GM23338 (cell line): ENCODE measurements around the gene CCL21.

ENCODE experiments used
- CREB1 ChIP-seq: fragments of 250-450 bp; sonication (Bioruptor Pico); IDR thresholded peaks from 2 replicates; pipeline ENCODE4 v1.5.0; 2020; ENCODE audit warnings: low read depth, mild to moderate bottlenecking, moderate library complexity
- EZH2 ChIP-seq: fragments of 200-600 bp; sonication (generic); IDR thresholded peaks from one replicate; pipeline ENCODE4 v1.8.0; 2017; ENCODE audit warnings: antibody characterized with exemption, mild to moderate bottlenecking, low read depth; ENCODE audit not compliant: unreplicated experiment
- EZH2phosphoT487 ChIP-seq: fragments of 200-600 bp; sonication (generic); IDR thresholded peaks from one replicate; pipeline ENCODE4 v1.8.1; 2018; ENCODE audit warnings: antibody characterized with exemption; ENCODE audit not compliant: unreplicated experiment
- JUNB ChIP-seq: IDR thresholded peaks from one replicate; pipeline ENCODE4 v1.6.1; 2016; ENCODE audit warnings: antibody characterized with exemption; ENCODE audit not compliant: unreplicated experiment
- POLR2AphosphoS5 ChIP-seq: IDR thresholded peaks from 2 replicates; pipeline ENCODE4 v1.6.1; 2016; ENCODE audit warnings: antibody characterized with exemption, low read depth
- REST ChIP-seq: IDR thresholded peaks from one replicate; pipeline ENCODE4 v1.6.1; 2018; ENCODE audit warnings: antibody characterized with exemption; ENCODE audit not compliant: unreplicated experiment
- ZNF331 ChIP-seq: fragments of 250-450 bp; sonication (Bioruptor Pico); IDR thresholded peaks from 2 replicates; pipeline ENCODE4 v1.5.0; 2020; ENCODE audit warnings: low read depth, mild to moderate bottlenecking, moderate library complexity
- TF ChIP-seq, protein P1 (sequence below), 2 experiments: fragments of 200-600 bp in 1 of 2; sonication (generic) in 1 of 2; conservative IDR thresholded peaks; 2 replicates each; pipeline versions ENCODE4 v1.5.1 to v1.6.1; 2016 to 2017; ENCODE audit warnings: antibody characterized with exemption in 2 of 2, low read depth in 2 of 2, mild to moderate bottlenecking in 2 of 2, moderate library complexity in 1 of 2
- TF ChIP-seq, protein P2 (sequence below): fragments of 250-450 bp; sonication (Bioruptor Pico); IDR thresholded peaks from 2 replicates; pipeline ENCODE4 v1.5.0; 2020; ENCODE audit warnings: mild to moderate bottlenecking, moderate library complexity
- TF ChIP-seq, protein P3 (sequence below): IDR thresholded peaks from 2 replicates; pipeline ENCODE4 v1.6.1; 2016; ENCODE audit warnings: antibody characterized with exemption

DNA sequence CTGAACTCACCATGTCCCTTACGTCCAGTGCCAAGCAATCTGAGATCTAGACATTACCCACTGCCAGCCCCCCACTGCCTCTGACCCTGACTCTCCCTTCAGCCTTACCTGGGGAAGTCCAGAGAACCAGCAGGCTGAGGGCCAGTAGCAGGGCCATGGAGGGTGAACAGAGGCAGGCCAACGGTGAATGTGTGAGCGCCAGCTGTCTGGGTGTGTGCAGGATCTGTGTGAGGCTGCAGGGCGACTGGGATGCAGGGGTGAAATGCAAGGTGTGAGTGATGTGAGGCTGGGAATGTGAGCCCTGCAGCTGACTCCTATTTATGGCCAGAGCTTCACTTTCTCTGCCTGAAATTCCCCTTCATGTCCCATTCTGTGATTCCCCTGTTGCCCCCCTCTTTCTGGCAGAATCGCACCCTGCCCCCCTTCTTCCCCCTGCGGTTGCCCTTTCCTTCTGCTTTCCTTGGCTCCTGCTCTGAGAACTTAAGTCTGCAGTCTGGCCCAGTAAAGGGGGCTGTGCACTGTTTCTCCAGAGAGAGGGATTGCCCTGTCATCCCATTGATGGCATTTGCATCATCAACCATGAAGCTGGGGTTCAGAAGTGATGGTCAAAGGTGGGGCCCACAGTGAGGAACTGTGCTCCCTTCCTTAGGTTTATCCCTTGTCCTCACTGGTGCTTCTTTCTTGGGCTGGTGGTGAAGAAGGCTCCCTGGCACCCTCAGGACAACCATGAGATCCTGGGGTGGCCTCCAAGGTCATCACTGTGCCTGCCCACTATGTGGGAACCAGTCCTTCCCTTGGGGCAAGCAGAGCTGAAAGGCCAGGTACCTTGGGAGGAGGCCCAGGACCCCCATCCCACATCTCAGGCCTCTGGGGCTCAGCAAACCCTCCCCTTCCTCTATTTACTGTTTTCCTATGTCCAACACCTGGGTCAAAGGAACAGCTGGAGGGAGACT, 18.7 kb downstream of the CCL21 start, which contains the start of gene CCL19:
- TF ChIP-seq EZH2phosphoT487: no peak
- TF ChIP-seq, protein P1, sequence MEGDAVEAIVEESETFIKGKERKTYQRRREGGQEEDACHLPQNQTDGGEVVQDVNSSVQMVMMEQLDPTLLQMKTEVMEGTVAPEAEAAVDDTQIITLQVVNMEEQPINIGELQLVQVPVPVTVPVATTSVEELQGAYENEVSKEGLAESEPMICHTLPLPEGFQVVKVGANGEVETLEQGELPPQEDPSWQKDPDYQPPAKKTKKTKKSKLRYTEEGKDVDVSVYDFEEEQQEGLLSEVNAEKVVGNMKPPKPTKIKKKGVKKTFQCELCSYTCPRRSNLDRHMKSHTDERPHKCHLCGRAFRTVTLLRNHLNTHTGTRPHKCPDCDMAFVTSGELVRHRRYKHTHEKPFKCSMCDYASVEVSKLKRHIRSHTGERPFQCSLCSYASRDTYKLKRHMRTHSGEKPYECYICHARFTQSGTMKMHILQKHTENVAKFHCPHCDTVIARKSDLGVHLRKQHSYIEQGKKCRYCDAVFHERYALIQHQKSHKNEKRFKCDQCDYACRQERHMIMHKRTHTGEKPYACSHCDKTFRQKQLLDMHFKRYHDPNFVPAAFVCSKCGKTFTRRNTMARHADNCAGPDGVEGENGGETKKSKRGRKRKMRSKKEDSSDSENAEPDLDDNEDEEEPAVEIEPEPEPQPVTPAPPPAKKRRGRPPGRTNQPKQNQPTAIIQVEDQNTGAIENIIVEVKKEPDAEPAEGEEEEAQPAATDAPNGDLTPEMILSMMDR (conservative IDR thresholded peaks at IDR 0.05; ENCODE audit: low read depth in 2 of 2): no peak
- no peak for TF ChIP-seq CREB1 (CRISPR knock-in tag)
- TF ChIP-seq POLR2AphosphoS5: no peak
- TF ChIP-seq REST: no peak
- no peak for TF ChIP-seq EZH2
- TF ChIP-seq ZNF331: no peak
- TF ChIP-seq JUNB: no peak
- TF ChIP-seq, protein P2, sequence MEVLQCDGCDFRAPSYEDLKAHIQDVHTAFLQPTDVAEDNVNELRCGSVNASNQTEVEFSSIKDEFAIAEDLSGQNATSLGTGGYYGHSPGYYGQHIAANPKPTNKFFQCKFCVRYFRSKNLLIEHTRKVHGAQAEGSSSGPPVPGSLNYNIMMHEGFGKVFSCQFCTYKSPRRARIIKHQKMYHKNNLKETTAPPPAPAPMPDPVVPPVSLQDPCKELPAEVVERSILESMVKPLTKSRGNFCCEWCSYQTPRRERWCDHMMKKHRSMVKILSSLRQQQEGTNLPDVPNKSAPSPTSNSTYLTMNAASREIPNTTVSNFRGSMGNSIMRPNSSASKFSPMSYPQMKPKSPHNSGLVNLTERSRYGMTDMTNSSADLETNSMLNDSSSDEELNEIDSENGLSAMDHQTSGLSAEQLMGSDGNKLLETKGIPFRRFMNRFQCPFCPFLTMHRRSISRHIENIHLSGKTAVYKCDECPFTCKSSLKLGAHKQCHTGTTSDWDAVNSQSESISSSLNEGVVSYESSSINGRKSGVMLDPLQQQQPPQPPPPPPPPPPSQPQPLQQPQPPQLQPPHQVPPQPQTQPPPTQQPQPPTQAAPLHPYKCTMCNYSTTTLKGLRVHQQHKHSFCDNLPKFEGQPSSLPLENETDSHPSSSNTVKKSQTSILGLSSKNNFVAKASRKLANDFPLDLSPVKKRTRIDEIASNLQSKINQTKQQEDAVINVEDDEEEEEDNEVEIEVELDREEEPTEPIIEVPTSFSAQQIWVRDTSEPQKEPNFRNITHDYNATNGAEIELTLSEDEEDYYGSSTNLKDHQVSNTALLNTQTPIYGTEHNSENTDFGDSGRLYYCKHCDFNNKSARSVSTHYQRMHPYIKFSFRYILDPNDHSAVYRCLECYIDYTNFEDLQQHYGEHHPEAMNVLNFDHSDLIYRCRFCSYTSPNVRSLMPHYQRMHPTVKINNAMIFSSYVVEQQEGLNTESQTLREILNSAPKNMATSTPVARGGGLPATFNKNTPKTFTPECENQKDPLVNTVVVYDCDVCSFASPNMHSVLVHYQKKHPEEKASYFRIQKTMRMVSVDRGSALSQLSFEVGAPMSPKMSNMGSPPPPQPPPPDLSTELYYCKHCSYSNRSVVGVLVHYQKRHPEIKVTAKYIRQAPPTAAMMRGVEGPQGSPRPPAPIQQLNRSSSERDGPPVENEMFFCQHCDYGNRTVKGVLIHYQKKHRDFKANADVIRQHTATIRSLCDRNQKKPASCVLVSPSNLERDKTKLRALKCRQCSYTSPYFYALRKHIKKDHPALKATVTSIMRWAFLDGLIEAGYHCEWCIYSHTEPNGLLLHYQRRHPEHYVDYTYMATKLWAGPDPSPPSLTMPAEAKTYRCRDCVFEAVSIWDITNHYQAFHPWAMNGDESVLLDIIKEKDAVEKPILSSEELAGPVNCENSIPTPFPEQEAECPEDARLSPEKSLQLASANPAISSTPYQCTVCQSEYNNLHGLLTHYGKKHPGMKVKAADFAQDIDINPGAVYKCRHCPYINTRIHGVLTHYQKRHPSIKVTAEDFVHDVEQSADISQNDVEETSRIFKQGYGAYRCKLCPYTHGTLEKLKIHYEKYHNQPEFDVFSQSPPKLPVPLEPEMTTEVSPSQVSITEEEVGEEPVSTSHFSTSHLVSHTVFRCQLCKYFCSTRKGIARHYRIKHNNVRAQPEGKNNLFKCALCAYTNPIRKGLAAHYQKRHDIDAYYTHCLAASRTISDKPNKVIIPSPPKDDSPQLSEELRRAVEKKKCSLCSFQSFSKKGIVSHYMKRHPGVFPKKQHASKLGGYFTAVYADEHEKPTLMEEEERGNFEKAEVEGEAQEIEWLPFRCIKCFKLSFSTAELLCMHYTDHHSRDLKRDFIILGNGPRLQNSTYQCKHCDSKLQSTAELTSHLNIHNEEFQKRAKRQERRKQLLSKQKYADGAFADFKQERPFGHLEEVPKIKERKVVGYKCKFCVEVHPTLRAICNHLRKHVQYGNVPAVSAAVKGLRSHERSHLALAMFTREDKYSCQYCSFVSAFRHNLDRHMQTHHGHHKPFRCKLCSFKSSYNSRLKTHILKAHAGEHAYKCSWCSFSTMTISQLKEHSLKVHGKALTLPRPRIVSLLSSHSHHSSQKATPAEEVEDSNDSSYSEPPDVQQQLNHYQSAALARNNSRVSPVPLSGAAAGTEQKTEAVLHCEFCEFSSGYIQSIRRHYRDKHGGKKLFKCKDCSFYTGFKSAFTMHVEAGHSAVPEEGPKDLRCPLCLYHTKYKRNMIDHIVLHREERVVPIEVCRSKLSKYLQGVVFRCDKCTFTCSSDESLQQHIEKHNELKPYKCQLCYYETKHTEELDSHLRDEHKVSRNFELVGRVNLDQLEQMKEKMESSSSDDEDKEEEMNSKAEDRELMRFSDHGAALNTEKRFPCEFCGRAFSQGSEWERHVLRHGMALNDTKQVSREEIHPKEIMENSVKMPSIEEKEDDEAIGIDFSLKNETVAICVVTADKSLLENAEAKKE (CRISPR knock-in tag): no peak
- TF ChIP-seq, protein P3, sequence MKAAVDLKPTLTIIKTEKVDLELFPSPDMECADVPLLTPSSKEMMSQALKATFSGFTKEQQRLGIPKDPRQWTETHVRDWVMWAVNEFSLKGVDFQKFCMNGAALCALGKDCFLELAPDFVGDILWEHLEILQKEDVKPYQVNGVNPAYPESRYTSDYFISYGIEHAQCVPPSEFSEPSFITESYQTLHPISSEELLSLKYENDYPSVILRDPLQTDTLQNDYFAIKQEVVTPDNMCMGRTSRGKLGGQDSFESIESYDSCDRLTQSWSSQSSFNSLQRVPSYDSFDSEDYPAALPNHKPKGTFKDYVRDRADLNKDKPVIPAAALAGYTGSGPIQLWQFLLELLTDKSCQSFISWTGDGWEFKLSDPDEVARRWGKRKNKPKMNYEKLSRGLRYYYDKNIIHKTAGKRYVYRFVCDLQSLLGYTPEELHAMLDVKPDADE: no peak
